Large intestine (tissue), 3 donors: ENCODE data around the gene RABGGTA. TPM values are rescaled to one million over a fixed set of nuclear protein-coding genes. Genes with fewer than 3 reads are reported as not detected.

Source experiments
- DNase-seq, 2 donors: peaks; one replicate each; pipeline versions ENCODE4 v3.0.0 to v3.0.0-alpha.2; 2013
- H3K27ac ChIP-seq: one replicate; pipeline ENCODE4 v1.5.1; 2013; ENCODE audit warnings: low read length
- H3K27me3 ChIP-seq: 2 replicates; pipeline ENCODE4 v1.6.1; 2013; ENCODE audit warnings: low read length; ENCODE audit not compliant: control insufficient read depth, insufficient read depth
- H3K36me3 ChIP-seq: 2 replicates; pipeline ENCODE4 v1.6.1; 2013; ENCODE audit warnings: low read length; ENCODE audit not compliant: control insufficient read depth, insufficient read depth
- H3K4me1 ChIP-seq: one replicate; pipeline ENCODE4 v1.6.1; 2013; ENCODE audit warnings: low read length; ENCODE audit not compliant: control insufficient read depth, insufficient read depth
- H3K4me3 ChIP-seq: one replicate; pipeline ENCODE4 v1.5.1; 2013; ENCODE audit warnings: low read length
- H3K9me3 ChIP-seq: one replicate; pipeline ENCODE4 v1.6.1; 2013; ENCODE audit warnings: mild to moderate bottlenecking, low read depth, low read length, moderate library complexity; ENCODE audit not compliant: control insufficient read depth
- WGBS: methylation state at CpG from one replicate; pipeline ENCODE4 v1.1.5; 2013; ENCODE audit warnings: low lambda C conversion rate; ENCODE audit not compliant: insufficient coverage; 5-methylcytosine and 5-hydroxymethylcytosine counted together
- polyA plus RNA-seq: library from polyadenylated mRNA; unstranded; fragments of 120-200 nt; gene quantifications from one replicate; pipeline ENCODE4 v1.2.1, GENCODE V29; 2013

RABGGTA gene
- polyA plus RNA-seq, 1 donor, result 29.0 TPM

DNA sequence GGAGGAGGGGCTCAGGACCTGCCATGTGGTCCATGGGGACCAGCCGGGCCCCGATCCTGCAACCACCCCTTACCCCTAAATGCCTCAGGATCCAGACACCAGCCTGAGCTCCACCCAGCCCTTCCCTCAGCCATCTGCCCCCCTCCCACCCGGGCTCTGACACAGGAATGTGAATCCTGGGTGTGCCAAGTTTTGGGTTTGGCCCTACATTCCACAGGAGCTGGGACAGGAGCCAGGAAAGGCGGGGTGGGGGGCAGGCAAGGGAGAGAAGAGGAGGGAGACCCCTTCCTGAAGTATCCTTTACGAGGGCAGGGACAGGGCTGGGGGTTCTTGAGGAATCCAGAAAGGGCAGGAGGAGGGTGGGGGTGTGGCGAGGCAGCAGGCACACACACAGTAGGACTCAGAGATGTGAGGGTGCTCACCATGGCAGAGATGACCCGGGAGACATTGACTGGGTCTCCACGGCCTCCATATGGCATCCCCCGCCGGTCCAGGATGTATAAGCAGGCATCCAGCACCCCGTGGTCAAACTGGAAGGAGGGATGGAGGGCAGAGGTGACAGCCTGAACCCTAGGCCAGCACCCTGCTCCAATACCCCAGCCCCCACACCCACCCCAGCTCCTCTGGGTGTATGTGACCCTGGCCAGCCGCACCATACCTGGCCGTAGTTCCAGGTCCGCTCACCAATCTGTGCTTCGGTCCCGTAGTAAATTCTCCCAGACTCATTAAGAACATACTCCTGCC lies 11.9 kb downstream of the RABGGTA start:
- no peak overlapping the region for H3K4me3 ChIP-seq
- H3K9me3 ChIP-seq, result no peaks in the 10 kb centered on the region
- no peaks in the 10 kb centered on the region for H3K4me1 ChIP-seq
- H3K27me3 ChIP-seq, result no peaks in the 10 kb centered on the region
- H3K36me3 ChIP-seq, result peaks cover 3% of the 10 kb centered on the region
- WGBS, result 94% methylated on average over 3 of the region's 16 CpGs
- no peak for DNase-seq
- H3K27ac ChIP-seq, result no peak overlapping the region

DNA sequence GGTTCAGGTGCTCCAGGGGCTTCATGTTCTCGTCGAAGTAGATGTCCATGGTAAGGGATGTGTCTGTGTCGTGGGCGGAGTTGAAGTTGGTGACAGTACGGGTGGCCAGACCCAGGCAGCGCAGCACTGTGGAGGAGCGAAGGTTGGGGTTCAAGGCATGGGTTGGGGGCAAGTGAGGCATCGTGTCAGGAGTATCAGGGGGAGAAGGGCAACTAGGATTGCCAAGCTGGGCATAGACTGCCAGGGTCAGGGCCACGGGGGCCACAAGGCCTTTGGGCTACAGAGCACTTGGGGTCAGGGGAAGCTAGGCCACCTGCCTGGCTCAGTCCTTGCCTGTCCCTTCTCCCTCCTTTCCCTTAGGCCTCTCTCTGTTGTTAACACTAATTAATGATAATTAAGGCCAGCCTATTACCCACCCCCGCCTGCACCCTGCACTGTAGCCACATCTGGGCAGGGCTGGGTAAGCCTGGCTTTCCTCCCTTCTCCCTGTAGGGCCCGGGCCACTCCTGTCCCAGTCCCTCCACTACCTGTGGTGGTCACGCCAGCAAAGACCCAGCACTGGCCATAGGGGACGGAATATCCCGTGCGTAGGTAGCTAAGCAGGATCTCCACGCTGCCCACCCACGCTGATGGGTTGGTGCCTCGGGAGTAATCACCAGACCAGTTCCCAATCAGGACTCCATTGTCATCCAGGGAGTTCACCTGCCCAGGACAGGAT lies 12.7 kb downstream of the RABGGTA start:
- Histone ChIP-seq H3K27me3 (no peaks in the 10 kb centered on the region), H3K36me3 (peaks cover 5% of the 10 kb centered on the region), H3K9me3 (no peaks in the 10 kb centered on the region), H3K4me1 (no peaks in the 10 kb centered on the region), H3K27ac (no peak overlapping the region), H3K4me3 (no peak overlapping the region)
- DNase-seq, result no peak
- WGBS, result no CpG with 5 or more reads among the region's 18 CpGs

DNA sequence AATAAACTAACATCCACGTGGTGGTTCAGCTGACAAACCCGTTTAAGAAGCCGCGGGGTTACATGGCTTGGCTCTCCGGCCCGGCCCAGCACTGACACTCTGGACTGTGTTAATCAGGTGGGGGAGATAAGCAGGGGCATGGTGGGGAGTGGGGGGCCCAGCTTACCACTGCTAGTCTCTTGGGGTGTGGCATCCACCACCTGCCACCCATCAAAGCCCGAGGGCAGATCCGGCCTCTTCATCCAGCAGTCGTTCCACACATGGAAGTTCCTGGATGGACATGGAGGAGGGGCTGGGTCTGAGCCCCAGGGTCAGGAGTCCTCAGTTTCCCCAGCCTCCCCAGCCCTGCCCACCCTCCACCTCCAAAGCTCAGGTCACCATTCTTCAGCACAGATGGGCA lies 13.3 kb downstream of the RABGGTA start:
- H3K9me3 ChIP-seq, result no peaks in the 10 kb centered on the region
- no peaks in the 10 kb centered on the region for H3K27me3 ChIP-seq
- peak in 1 of 2 donors; percentile 42 for DNase-seq
- WGBS, result no CpG with 5 or more reads among the region's 9 CpGs
- H3K36me3 ChIP-seq, result peaks cover 5% of the 10 kb centered on the region
- no peak overlapping the region for H3K4me3 ChIP-seq
- H3K27ac ChIP-seq, result no peak overlapping the region
- no peaks in the 10 kb centered on the region for H3K4me1 ChIP-seq

DNA sequence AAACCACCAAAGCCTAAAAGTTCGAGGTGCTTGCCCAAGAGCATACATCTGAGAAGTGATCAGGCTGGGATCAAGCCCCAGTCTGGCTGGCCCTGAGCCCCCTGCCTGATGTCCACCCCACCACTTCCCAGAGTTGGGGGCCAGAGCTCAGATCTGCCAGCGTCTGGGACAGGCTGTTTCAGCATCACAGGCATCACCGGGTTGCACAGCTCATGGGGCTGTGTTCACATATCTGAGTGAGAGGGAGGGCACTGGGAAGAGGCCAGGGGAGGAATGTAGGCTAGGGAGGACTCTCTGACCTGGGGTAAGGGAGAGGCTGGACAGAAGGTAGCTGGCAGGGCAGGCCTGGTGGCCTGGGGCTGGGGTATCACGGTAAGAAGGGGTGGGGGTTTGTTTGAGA lies 14.4 kb downstream of the RABGGTA start:
- Histone ChIP-seq H3K9me3 (no peaks in the 10 kb centered on the region), H3K36me3 (peaks cover 5% of the 10 kb centered on the region), H3K4me1 (peaks cover 11% of the 10 kb centered on the region), H3K27me3 (no peaks in the 10 kb centered on the region), H3K27ac (no peak overlapping the region), H3K4me3 (no peak overlapping the region)
- DNase-seq, result no peak
- WGBS, result no CpG with 5 or more reads among the region's 4 CpGs

DNA sequence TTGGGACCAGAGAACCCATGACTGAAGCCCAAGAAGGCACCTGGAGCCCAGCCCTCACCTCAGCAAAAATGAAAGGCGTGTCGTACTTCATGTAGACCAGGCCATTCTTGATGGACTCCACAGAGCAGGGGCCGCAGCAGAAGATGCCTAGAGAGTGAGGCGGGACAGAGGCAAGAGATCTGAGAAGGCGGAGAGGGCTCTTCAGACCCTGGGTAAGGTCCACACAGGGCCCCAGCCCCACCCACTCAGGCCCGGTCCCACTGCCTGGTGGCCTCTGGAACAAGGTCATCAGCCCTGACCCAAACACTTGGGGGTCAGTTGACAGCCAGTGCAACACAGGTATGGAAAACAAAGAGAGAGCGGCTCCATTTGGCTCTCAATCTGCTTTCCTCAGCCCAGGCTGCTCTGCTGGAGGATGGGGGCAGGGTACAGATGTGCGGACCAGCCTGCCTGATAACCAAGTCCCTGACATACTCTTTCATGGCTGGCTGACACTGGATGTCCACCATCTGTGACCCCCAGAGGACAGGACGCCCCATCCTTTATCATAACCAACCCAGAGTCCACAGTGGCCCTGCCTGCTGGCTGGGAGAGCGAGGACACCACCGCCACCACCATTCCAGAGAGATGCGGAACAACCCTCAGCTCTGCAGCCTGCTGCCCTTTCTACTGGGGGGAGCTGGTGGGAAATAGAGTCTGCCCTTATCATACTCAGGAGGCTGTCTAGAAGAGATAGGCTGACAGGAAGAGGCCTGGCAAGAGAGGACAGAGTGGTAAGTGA lies 15.3 kb downstream of the RABGGTA start:
- no peaks in the 10 kb centered on the region for H3K27me3 ChIP-seq
- peak in 1 of 2 donors; percentile 42 for DNase-seq
- no peak overlapping the region for H3K27ac ChIP-seq
- H3K36me3 ChIP-seq, result peaks cover 5% of the 10 kb centered on the region
- H3K4me1 ChIP-seq, result peaks cover 12% of the 10 kb centered on the region
- H3K4me3 ChIP-seq, result no peak overlapping the region
- no CpG with 5 or more reads among the region's 12 CpGs for WGBS
- H3K9me3 ChIP-seq, result no peaks in the 10 kb centered on the region

DNA sequence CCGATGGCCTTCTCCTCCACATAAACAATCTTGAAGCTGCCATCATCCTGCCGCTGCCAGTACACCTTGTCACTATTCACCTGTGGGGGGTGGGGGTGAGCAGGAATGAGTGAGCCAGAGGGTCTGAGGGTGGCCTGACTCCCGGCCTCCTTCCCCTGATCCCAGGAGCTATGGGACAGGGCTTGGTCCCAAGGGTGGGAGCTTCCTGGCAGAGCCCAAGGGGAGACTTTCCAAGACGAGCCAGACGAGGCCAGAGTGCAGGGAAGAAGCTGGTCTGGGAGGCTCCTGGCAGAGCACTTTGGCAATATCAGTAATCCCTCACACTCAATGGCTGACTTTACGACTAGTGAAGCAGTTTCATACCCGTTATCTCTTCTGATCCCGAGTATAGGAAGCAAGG lies 16.0 kb downstream of the RABGGTA start:
- H3K27ac ChIP-seq, result no peak overlapping the region
- no peak overlapping the region for H3K4me3 ChIP-seq
- peaks cover 5% of the 10 kb centered on the region for H3K36me3 ChIP-seq
- H3K9me3 ChIP-seq, result no peaks in the 10 kb centered on the region
- no CpG with 5 or more reads among the region's 8 CpGs for WGBS
- peaks cover 12% of the 10 kb centered on the region for H3K4me1 ChIP-seq
- DNase-seq, result no peak
- H3K27me3 ChIP-seq, result no peaks in the 10 kb centered on the region

DNA sequence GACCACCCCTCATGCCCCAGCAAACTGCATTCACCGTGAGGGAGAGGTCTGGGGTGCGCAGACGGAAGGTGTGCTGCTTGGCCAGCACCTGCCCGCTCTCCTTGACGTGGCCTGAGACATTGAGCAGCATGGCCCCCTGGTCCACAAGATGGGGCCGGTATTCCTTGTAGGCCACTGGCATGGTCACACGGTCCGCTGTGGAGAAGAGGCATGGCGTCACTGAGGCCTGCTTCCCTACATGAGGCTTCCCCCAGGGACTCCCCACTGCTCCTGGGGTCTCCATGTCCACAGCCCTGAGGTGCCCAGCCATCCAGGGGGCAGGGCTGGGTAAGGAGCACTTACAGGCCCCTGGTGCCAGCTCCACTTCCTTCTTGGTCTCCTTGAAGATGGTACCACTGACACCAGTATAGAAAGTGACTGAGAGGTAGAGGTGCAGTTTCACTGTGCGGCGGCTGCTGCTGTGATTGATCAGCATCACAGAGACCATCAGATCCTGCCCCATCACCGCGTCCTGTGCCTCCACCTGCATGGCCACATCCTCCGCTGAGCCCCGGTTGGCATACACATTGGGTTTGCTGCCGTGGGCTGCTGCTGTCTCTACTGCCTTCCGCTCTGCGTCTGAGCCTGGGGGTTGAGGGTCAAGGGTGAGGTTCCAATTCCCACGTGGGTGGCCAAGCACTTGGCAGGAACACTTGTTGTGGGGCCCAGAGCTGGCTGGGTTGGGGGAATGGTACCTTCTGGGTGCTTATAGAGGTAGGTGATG lies 16.6 kb downstream of the RABGGTA start:
- no peak for DNase-seq
- WGBS, result no CpG with 5 or more reads among the region's 19 CpGs

DNA sequence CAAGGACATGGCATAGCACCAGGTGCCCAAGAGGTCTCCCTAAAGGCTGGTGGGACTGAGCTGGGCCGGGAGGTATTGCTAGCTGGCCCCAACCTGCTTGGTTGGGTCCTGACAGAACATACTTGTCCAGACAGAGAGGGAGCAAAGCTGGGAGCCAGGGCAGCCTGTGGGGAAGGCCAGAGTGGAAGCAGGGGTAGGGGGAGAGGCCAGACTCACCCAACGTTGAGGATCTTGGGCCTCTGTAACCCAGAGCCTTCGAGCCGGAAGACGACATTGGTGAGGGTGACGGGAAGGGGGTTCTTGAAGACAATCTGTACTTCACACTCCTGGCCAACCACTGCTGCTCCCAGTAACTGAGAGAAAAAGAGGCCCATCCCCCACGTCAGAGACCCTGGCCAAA lies 17.5 kb downstream of the RABGGTA start:
- Histone ChIP-seq H3K4me1 (peaks cover 12% of the 10 kb centered on the region), H3K27ac (no peak overlapping the region), H3K9me3 (no peaks in the 10 kb centered on the region), H3K4me3 (no peak overlapping the region), H3K27me3 (no peaks in the 10 kb centered on the region), H3K36me3 (peaks cover 5% of the 10 kb centered on the region)
- WGBS, result no CpG with 5 or more reads among the region's 7 CpGs
- DNase-seq, result no peak

More for the DNA sequence above, 16.6 kb downstream of the RABGGTA start:
- Histone ChIP-seq H3K27ac (no peak overlapping the region), H3K4me3 (no peak overlapping the region), H3K4me1 (peaks cover 12% of the 10 kb centered on the region), H3K36me3 (peaks cover 5% of the 10 kb centered on the region), H3K9me3 (no peaks in the 10 kb centered on the region), H3K27me3 (no peaks in the 10 kb centered on the region)

DNA sequence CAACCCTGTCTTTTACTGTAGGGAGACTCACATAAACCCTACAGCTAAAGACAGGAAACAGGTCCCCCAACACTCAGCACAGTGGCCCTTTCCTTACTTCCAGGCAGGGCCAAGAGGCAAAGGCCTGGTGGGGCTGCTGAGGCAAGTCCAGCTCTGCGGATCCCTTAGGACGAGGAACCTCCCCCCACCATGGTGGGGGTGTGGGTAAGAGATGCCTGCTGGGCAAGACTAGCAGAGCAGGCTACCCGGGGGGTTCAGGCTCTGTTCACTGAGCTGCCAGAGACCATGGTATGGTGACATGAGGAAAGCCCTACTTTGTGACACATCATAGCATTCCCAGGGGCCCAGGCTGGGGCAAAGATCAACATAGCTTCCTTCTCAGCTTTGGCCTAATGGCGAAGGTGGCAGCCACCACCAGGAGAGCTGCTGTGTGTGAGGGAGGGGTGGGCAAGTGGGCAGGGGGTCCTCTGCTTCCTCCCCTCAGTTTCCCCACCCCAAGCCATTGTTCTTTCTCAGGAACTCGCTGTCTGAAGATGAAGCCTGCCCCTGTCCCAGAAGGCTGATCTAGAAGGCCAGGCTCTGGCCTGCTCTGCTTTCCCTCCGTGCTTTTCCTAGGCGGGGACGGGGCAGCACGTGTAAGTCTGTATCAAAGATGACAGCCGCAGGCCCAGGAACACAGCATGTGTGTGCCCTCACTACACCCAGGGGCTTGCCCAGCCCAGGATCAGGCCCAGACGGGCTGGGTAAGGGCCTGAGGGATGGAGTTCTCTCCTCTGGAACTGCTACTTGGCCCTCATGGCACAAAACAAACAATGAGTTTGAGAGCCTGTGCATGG lies 18.9 kb downstream of the RABGGTA start:
- peak; percentile 55 to 75 for DNase-seq
- no peaks in the 10 kb centered on the region for H3K9me3 ChIP-seq
- no peak overlapping the region for H3K27ac ChIP-seq
- WGBS, result no CpG with 5 or more reads among the region's 11 CpGs
- H3K4me1 ChIP-seq, result peaks cover 12% of the 10 kb centered on the region
- H3K36me3 ChIP-seq, result peaks cover 5% of the 10 kb centered on the region
- no peaks in the 10 kb centered on the region for H3K27me3 ChIP-seq
- no peak overlapping the region for H3K4me3 ChIP-seq
